RPMI8226 (cell line): ENCODE data around the gene ANP32B.
A peak's percentile ranks its signal among the peaks of the same experiment; 100 is the strongest.

Source experiments
- DNase-seq: peaks from one replicate; pipeline ENCODE4 v3.0.0-alpha.2; 2015

The ANP32B gene

GRCh38 chr9:98034593-98035546, 51.7 kb downstream of the ANP32B start:
- DNase-seq, result peak; percentile 87

DNA sequence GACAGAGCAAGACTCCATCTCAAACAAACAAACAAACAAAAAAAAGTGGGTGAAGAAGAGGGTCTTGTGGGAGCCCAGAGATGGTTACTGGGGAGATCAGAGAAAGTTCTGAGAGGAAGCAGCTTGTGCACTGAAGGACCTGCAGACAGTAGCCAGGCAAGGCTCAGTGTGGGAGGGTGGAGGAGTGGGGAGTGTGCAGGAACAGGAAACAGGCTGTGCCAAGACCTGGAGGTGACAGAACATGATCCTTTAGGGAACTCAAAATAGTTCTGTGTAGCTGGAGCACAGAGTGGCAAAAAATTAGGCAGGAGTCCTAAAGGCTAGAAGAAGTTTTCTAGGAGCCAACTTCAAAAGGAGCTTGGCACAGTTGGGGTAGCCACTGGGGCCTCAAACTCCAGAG, 54.2 kb downstream of the ANP32B start:
- DNase-seq, result no peak

DNA sequence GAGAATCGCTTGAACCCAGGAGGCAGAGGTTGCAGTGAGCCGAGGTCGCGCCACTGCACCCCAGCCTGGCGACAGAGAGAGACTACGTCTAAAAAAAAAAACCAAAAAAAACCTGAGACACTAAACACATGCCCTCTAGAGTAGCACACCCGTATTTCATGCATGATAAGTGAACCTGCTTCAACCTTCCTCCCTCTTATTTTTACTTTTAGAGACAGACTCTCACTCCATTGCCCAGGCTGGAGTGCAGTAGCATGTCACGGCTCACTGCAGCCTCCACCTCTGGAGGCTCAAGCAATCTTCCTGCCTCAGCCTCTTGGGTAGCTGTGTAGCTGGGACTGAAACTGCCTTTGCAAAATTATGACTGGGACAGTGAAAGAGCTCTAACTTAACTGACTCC, 55.8 kb downstream of the ANP32B start:
- DNase-seq, result no peak

GRCh38 chr9:98039607-98040017, 56.5 kb downstream of the ANP32B start:
- DNase-seq, result no peak

GRCh38 chr9:98040212-98040611, 57.1 kb downstream of the ANP32B start:
- no peak for DNase-seq

DNA sequence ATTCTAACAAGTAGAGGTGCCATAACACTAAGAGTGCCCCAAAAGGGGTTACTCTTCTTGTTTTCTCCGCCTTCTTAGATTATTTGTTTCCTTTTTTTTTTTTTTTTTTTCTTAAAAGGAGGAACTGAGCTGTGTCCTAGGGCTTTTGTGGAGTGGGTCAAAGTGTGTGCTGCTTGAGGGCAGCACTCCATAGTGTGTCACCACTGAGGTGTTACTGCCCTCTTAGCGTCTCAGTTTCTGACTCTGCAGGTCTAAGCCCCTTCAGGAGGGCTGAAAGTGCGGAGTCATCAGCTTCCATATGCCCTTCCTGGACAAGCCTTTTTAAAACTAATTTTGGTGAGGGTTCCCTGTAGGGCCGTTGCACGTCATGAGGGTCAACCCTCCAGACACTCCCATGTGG, 60.8 kb downstream of the ANP32B start:
- no peak for DNase-seq

DNA sequence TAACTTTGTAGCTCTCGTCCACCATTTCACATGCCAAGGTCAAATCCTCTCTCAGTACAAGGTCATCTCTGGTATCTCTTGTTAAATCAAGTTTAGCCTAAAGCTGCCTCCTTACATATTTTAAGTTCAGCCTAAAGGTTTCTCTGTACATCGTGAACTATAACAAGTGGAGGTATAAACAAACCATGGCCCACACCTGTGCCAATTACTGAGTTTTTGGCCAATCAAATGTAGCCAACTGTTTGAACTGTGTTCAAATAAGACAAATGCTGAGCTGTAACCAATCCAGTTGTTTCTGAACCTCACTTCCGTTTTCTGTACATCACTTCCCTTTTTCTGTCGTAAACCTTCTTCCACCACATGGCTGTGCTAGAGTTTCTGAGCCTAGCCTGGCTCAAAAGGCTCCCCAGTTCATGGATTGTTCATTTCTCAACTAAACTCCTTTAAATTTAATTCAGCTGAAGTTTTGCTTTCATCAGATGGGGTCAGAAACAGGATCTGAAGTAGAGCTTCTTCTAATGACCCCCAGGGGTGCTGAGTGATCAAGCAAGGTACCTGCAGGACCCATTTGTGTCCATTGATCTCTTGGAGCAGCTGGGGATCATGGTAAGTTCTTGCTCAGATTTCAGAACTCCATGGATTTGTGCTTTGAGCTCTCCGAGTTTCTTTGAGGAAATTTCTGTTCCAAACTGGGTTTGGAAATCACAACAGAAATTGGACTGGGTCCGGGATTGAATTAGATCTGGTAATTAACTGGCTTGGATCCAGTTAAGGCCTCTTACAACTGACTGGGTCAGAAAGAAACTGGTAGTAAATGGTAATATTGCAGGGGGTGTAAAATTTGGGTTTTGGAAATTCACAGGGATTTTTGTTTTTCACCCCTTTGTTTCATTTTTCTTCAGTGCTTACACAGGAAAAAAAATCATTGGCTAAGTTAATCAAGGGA, 62.4 kb downstream of the ANP32B start:
- DNase-seq, result peak; percentile 84

DNA sequence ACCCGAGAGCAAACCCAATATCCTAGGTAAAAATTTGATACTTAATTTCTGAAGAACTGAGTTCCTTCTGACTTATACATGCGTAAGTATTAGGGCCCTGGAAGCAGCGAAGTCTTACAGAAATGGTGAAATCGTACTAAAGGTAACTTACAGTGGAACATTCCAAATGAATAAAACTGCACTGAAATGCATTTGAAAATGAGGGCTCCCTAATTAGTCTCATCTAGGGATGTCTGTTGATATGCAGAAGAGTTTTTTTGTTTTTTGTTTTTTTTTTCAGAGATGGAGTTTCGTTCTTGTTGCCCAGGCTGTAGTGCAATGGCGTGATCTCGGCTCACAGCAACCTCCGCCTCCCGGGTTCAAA, 63.0 kb downstream of the ANP32B start:
- no peak for DNase-seq

DNA sequence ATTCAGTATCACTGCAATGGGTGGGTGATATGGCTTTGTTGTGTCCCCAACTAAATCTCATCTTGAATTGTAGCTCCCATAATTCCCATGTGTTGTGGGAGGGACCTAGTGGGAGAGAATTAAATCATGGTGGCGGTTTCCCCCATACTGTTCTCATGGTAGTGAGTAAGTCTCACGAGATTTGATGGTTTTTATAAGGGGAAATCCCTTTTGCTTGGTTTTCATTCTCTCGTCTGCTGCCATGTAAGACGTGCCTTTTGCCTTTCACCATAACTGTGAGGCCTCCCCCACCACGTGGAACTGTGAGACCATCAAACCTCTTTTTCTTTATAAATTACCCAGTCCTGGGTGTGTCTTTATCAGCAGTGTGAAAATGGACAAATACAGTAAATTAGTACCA, 63.9 kb downstream of the ANP32B start:
- DNase-seq, result no peak

DNA sequence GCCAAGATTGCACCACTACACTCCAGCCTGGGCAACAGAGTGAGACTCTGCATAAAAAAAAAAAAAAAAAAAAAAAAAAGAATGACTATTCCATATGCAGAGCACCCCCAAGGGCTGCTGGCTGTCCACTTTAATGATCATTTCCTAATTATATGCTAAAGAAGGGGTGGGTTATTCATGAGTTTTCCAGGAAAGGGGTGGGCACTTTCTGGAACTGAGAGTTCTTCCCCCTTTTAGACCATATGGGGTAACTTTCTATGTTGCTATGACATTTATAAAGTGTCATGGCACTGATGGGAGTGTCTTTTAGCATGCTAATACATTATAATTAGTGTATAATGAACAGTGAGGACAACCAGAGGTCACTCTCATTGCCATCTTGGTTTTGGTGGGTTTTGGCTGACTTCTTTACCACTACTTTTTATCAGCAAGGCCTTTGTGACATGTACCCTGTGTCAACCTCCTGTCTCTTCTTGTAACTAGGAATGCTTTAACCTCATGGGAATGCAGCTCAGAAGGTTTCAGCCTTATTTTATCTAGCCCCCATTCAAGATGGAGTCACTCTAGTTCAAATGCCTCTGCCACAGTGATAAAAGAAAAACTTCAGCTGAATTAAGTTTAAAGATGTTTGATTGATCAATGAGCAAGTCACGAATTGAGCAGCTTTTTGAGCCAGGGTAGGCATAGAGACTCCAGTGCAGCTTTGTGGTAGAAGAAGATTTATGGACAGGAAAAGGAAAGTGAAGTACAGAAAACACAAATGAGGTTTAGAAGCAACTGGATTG, 66.3 kb downstream of the ANP32B start:
- no peak for DNase-seq

GRCh38 chr9:98050351-98050750, 67.2 kb downstream of the ANP32B start:
- no peak for DNase-seq

DNA sequence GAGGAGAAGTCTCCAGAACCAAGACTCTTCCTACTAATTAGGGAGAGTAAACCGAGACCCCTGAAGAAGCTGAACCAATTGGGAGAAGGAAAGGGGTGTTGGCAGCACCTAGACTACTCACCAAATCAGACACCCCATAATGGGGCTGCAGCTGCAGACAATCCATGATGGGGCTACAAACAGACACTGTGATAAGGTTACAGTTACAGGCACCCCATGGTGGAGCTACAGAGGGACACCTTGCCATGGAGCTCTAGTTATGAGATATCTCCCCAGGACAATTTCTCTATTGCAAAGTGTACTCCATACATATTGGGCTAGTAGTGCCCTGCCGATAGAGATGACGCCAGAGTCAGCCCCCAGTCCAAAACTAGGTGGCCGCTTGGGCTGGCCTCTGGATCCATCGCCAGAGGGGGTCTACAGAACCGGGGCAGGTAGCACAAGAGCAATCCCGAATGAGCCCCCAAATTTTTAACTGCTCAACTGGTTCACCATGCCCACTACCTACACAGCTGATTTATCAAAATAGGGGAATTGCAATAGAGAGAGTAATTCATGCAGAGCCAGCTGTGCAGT, 71.3 kb downstream of the ANP32B start:
- no peak for DNase-seq

- DNase-seq, result peak; percentile 91
Observed at GRCh38 chr9:98056269-98057137, 73.4 kb downstream of the ANP32B start, which contains the start of gene NANS. TSS of gene NANS (plus strand) at chr9:98056732. CDS start at chr9:98056809, 77 bp downstream.

DNA sequence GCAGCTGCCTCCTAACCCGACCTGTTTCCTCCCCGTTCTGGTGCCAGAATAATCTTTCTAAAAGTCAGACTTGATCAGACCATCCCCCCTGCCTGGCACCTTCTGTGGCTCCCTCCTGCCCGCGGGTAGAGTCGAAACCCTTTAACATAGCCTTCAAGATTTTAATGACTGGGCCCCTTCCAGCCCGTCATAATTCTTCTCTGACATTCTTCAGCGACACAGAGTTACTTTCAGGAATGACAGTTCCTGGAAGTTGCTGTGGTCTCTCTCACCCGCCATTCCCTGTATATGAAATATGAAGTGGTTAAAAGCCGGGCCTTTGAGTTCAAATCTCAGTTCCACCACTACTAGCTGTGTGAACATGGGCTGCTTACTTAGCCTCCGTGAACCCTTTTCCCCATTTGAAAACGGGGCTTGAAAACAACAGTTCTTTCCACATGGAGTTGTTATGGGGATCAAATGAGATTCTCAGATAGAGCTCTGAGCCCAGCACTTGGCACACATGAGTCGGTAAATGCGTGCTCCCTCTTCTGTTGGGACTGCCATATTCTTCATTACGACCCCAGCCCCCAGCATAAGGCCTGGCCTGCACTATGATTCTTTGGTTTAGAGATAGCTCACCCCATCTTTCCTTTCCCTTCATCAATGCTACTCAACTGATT, 74.1 kb downstream of the ANP32B start:
- peak; percentile 22 for DNase-seq

GRCh38 chr9:98062161-98062560, 79.0 kb downstream of the ANP32B start:
- DNase-seq, result no peak

DNA sequence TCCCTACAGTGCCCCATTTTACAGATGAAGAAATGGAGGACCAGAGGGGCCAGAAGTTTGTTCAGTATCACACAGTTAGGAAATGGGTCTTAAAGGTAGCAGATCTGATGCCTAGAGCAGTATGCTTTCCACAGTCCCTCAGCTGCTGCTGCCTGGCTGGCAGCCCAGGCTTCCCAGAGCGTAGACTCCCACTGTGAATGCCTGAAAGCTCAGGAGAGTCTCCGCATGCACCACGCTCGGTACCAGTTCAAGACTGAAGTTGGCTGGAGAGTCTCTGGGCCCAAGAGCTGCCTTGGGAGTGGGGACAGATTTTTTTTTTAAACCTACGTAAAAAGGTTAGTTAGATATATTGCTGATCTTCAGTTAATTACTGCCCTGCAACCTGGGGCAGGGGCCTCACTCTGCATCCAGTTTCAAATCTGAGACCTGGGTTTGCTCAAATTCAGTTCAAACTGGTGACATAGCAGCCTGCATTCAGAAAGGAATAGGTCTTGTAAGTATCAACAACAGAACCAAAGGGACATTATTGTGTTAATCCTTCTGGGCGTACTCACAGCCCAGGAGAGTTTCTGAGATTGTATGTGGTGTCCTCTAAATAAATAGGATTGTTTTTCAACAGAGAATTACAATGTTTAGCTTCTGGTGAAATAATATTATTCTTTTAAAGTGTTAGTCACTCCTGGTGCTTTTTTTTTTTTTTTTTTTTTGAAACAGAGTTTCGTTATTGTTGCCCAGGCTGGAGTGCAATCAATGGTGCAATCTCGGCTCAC, 81.7 kb downstream of the ANP32B start:
- no peak for DNase-seq
